Hepatic stellate cell (primary cell): ENCODE data around the gene PFKFB2.

Experiments
- DNase-seq: peaks from one replicate; pipeline ENCODE4 v3.0.0; 2011; ENCODE audit warnings: low spot score

Gene PFKFB2

DNA sequence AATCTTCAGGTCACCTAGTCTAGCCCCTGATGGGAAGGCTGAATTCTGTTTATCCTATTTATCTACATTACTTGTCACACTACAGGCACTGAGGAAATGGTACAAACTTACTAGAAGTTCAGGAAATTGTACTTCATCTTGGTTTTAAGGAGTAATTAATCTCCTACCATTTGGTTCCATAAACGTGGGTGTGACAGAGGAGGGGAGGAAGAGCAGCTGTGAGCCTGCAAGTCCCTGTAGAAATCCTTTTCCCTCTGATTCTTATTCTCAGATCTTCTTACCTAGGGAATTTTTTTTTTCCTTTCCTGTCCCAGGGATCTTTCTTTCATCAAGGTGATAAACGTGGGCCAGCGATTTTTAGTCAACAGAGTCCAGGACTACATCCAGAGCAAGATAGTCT lies 14.1 kb downstream of the PFKFB2 start:
- no peak for DNase-seq

DNA sequence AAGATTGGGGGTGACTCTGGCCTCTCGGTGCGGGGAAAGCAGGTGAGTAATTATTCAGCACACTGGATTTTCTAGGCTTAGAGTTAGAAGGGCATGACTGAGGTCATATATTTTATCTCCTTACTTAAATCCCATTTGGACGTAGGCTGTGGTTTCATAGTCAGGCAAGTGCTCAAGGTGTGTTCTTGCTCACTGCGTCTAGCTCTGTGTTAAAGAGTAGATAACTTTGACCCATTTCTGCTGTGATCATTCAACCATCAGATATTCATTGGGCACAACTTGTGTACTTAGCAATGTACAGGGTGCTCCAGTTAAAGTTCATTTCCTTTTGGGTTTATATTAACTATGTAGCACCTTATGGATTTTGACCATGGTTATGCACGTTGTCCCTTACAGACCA lies 14.6 kb downstream of the PFKFB2 start:
- no peak for DNase-seq

DNA sequence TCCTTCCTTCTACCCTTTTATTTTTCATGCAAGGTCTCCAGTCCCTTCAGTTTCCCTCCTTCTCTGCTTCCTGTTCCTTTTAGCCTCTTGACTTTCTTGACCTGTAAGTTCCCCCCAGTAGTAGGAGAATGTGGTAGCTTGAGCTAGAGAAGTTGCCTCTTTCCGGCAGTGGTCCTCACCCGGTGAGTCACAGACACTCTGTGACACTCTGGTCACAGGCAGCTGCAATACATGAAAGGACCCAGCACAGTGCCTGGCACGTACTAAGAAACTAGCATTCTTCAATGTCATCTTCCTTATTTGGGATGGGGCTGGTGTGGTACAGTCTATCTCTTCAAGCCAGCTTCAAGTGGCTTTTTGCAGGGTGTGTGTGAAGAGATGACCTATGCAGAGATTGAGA lies 16.0 kb downstream of the PFKFB2 start:
- no peak for DNase-seq

DNA sequence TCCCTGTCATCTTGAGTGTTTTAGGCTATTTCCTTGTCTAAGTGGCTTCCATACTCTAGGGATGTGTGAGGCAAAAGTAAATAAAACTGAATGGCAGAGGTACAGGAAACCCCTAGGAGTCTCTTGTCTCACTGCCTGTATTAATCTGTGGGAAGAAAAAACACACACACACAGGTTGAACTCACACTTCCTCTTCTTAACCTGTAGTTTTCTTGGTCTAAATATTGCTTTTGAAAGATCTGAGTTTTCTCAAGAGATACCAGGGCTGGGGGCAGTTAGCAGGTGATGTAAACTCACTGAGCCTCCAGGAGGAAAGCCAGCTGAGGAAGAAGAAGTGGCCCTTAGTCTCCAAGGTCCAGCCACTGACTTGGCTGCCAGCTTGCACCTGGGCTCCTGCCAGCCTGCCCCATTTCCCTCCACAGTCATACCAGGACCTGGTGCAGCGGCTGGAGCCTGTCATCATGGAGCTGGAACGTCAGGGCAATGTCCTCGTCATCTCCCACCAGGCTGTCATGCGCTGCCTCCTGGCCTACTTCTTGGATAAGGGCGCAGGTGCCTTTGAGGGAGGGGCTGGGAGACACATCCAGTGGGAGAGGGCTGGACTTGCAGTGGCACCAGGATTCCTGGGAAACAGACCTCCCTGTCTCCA lies 16.9 kb downstream of the PFKFB2 start:
- DNase-seq, result no peak

DNA sequence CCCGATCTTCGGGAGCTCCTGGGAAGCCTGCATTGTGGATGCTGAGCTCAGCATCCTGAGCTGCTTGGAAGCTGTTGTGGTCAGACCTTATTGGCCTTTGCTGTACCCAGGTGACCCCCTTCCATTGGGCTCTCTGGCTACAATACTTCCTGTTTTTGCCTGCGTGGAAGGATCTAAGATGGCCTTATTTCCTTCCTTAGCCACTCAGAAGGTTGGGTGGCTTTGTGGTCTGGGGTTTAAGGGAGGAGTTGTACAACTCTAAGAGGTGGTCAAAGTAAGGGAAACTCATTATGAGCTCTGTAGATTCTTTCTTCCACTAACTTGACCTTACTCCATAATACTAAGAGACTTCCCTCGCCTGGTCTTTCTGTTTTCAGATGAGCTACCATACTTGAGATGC lies 17.7 kb downstream of the PFKFB2 start:
- no peak for DNase-seq

DNA sequence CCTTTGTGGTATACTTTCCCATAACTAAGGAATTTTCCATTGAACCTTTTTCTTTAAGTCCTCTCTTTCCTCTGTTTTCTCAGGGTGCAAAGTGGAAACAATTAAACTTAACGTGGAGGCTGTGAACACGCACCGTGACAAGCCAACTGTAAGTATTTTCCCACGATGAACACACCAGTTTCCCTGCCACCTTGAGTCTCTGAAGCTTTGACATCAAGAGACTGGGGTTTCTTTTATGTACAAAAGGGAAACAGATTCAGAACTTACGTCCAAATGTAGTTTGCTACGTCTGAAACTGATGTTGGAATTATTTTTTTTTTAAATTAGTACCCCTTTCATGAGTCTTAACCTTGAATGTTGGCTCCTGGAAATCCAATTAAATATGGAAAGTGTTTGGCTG lies 18.4 kb downstream of the PFKFB2 start:
- DNase-seq, result no peak

DNA sequence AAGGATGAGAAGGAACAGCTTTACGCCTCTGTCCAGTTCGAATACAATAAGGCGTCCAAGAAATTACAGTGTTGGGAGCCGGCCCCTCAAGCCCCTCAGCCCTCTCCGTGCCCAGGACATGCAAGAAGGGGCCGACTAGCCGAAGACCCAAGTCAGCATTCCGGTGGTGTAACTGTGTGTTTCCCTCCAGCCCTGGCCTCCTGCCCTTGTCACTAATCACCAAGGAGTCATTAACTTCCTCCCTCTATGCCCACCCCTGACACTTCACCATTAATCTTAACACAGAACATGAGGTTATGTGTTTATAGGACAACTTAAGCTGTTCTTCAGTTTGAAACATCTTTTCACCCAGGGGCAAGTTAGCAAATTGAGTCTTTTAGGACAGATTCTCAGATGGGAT lies 19.2 kb downstream of the PFKFB2 start:
- DNase-seq, result no peak

DNA sequence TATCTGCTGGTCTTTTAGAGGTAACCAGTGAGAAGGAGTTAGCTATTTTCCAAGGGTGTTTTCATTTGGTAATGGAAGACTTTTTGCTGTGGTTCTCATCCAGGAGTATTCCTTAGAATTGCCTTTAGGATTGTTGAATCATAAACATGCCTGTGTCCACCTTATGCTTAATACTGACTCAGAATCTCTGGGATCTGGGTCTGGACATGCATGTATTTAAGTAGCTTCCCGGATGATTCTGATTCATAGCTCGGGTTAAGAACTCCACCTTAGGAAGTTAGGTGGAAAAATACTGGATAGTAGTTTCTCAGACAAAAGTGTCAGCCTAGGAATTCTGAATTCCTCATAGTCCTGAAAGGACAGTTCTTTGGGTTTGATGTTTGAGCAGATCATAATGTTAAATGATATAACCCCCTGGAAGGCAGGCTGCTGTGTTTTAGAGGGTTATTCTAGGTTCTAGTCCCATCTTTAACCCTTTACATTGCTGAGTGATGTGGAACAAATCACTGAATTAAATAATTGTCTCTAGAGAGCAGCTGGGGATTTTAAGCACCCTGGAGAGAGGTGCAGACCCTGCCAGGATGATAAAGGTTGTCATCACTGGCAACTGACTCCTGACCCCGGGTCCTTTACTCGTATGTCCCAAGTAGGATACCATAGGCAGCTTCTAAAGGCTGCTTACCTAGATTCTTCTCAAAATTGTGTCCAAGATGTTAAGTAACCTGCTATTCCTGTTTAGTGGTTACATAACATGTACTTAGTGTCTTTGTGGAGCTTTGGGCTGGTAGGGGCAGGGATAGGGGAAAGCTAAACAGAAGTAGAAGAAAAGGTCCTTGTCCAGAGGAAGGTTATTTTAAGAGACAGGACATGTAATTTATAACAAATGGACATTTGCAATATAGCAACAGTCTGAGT lies 21.1 kb downstream of the PFKFB2 start:
- no peak for DNase-seq

DNA sequence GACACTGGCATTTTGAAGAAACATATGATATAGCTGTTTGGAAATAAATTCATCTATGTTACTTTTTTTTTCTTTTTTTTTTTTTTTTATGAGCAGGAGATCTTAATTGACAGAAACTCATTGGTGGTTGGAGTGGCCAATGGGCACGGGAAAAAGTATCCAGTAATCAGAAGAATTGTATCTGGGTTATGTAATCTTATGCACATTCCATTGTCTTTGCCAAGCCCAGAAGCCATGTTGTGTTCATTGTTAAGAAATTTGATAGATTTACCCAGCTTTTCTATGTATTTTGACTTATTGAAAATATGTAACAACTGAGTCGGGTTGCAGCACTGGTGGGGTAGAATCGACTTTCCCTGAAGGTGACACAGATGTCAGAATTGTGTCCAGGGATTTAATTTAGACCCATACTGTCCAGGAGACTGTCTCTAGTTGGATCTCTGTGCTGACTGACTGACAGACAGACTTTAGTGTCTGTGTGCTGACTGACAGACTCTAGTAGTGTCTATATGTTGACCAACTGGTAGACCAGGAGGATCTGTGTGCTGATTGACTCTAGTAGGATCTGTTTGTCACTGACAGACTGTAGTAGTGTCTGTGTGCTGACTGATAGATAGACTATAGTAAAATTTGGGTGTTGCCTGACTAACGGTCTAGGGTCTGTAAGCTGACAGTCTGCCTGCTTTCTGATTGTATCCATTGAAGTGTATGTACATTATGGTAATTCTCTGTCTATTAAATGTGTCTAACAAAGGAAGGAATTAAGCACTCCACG lies 23.3 kb downstream of the PFKFB2 start:
- no peak for DNase-seq

DNA sequence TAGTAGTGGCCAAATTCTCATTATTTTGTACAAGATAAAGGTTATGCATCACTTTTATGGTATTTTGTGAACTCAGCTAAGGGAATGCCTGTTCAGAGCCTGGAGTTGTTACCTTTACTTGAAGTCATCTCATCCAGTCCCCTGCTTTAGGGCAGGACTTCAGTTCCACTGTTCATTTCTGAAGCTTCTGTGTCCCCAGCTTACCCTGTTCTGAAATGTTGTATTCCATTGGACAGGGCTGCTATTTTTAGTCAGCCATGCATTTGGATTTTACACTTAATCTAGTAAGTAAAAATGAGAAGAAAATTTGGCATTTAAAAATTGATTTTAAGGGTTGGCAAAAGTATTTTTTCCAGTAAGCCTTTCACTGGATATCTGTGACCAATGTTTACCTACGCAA lies 23.9 kb downstream of the PFKFB2 start:
- DNase-seq, result no peak

DNA sequence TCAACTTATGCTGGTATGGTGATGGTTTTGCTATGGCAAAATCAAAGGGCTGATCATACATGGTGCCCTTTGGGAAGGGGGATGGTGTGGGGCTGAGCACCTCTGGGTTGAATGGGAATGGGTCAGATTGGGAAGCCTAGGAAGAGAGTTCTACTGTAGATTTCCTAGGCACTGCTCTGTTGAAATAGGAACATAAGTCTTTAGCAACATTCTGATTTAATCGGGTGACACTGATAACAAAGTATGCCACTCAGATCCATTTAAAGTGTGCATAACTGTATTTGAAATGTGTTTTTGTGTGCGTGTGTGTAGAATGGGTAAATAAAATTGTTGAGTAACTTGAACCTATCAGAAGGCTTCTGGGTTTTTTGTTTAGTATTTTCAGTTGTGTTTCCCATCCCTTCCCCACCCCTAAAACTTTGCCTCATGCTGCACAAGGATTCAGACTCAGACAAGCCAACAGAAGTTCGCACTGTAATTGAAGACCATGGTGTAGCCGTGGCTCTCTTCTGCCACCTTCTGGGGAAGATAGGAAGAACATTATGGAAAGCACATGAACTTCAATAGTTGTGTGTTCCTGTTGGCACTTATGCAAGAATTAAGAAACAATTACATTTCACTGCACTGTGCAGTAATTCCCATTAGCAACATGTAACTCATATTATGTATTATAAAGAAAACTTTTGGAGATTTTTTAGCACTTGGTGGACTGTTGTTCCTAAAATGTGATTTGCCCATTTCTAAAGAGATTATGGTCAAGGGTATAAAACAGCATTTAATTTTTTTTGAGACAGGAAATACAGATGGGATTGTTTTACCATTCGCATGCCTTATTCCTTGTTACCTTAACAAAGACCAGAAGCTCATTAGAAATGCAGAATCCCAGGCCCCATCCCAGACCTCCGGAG lies 24.6 kb downstream of the PFKFB2 start:
- DNase-seq, result peak; percentile 53

DNA sequence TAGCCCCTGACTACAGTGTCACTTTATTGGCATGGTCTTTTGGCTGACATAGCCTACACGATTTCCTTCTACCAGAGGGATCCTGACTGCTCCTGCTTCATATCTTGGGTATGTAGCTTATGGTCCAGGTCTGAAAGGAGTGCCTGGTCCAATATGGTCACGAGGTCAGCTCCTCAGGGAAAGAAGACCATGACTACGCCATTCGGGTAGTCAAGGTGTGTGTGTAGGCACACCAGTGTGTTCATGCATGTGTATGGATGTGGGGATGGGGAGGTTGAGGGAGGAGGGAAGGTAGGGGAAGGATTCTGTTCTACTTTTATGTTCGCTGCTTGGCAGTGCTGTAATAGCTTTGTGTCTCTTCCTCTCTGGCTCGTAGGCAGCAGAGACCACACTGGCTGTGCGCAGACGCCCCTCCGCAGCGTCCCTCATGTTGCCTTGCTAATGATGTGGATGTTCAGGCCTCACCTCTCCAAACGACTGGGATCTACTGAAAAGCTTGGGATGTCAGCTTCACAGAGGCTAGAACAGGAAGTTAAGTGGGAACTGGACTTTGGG lies 25.6 kb downstream of the PFKFB2 start:
- DNase-seq, result no peak

DNA sequence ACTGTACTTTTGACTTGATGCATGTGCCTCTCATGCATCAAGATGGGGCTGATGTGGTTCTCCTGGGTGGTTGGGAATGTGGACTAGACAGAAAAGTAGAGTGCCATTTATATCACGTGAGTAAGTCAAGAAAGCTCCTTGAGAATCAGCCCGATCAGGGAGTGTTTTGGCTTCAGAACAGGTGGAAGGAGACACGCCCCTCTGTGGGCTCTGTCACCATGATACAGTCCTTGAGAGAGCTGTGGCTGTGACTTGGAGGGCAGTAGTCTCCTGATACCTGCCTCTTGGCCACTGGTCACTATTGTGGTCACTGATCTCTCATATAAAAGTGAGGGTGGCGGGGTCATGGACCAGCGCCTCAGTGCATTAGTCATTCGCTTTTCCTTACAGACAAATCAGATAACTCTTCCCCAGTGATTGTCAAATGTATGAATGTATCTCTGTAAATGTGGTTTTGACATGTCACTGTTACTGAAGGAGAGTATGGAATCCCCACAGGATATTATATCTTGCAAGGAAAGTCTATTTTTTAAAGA lies 26.7 kb downstream of the PFKFB2 start:
- DNase-seq, result no peak

DNA sequence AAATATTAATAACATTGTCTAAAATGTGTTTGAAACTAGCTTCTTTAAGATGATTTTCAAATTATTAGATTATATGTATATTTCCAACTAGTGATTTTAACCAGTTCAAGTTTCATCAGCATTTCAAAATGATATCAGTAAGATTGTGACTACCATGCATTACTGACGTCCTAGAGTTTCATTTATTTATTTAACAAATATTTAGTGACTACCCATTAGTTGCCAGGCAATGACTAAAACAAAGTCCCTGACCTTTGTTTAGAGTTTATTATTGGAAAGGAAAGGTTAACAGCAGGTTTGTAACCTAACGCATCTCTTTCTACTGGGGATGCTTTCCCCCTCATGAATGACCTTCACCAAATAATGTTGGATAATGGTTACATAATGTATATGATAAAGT lies 28.0 kb downstream of the PFKFB2 start:
- no peak for DNase-seq

DNA sequence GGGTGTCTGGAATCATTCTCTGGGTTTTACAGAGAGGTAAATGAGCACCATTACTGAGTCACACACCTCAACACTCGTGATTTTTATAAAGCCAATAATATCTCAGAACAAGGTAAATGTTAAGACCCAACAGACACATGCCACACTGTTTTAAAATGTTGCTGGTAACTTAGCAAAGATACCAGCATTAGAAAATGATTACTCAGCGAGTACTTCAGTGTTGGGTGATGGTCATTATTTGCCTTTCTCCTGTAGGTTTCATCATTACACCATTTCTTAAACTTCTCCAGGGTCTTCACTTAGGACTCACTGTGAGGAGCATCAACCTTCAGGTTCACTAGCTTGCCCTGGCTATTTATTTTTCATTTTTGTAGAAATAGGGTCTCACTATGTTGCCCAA lies 28.7 kb downstream of the PFKFB2 start:
- DNase-seq, result no peak

DNA sequence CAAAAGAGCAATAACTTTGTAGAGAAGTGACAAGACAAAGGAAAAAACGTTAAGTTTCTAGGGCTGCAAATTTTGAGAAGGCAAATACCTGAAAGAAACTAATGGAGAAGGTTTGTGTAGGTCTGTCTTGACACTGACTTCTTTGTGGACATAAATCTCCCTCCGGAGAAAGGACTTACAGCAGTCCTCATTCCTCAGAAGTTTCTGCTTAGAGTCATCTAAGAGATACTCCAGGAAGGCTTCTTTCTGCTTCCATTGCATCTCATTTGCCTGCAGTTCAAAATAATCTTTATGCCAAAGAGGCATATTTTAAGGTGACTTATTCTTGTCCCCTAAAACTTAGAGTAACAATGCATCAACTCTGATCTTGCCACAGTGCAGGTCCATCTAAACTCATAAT lies 31.2 kb downstream of the PFKFB2 start:
- DNase-seq, result no peak

DNA sequence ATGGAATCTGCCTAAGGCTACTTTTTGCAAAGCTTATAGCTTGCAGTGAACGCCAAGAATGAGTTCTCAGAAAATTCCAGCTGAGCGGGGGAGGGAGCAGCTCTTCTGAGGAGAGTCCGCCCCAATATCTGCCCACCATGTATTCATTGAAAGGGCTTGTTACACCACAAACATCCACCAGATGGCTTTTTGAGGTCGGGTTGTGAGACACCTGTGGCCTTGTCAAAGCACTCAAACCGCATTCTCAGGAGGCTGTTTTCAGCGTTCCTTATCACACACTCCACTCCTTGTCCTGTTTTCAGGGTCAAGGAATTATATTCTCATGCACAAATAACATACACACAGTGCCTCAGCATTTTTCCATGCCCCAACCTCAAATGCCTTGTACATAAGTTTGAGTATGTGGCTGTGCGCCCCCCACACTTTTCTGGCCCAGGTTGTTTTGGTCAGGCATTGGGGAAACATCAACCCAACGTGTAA lies 31.7 kb downstream of the PFKFB2 start:
- DNase-seq, result peak; percentile 19

DNA sequence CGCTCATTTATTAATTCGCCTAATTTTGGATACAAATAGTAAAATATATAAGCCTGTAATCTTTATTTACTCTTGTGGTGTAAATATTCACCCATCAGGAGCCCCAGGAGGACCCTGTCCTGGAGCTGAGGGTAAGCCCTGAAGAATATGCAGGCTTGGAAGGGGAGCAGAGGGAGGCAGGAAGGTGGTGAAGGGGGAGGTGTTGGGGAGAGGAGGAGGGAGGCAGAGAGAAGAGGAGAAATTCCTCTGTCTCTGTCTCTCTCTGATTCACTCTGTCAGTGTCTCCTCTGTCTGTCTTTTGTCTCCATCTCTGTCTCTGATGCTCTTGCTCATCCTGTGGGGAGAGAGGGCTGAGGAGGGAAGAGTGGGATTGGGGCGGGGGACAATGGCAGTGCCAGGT lies 32.8 kb downstream of the PFKFB2 start:
- no peak for DNase-seq

DNA sequence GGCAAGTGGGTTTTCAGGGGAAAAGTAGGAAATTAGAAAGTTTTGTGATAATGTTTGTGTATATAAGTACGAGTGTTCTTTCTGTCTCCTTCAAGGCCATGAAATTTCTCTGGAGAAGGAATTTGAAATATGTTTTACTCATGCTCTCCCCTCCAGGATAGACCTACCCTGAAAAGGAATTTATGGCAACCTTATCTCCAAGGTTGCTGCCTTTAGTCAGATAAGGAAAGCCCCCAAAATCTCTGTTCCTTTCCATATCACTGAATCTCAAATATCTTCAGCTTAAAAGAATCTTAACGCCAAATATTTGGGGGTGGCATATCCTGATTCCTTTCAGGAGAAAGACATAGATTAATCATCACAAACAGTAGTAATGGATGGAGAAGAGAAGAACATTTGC lies 35.1 kb downstream of the PFKFB2 start:
- DNase-seq, result peak; percentile 10

DNA sequence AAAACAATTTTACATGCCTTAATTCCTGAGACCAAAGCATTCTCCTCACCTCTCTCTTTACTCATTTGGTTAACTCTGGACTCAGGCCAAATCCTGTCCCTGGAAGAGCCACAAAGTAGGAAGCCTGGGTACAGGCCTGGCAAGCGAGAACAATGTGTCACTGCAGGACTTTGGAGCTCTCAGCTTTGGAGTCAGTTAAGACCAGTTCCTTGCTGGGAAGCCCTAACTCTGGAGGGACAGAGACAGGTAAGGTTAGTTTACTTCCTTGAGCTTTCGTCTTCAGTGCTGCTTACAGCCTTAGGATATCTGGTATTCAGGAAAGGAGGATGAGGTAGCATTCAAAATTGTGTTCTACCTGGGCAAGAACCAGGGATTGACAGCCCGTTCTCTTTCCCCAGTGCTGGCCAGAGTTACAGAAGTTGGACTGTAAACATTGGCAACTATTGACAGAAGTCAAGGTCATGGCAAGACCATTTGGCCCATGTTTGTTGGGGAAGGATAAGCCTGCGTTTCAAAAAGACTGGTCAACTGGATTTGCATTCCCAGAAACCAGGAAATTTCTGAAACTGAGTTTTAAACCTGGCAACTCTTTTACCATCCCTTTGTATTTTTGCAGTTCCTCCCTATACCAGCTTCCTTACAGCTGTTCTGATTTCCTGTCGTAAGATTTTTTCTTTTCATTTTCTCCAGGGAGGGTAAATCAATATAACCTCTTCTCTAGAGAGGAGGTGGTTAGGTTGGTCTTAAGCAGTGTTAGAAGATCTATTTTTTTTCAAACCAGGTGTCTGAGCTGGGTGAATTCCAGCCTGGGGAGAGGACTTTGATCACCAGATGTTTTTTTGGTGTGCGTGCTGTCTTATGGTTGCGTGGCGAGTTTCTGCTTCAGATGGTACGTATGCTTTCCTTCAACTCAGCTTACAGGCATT lies 35.9 kb downstream of the PFKFB2 start, which contains the start of gene C4BPB:
TSS of gene C4BPB (plus strand) at position 160 of the 926 bp plus-strand sequence. CDS start at position 832, 672 bp downstream.
- DNase-seq, result no peak
